IPS-18c (cell line): ENCODE results near the gene DIS3L2.

ENCODE experiments used
- H3K4me3 ChIP-seq: 2 replicates; pipeline ENCODE4 v1.7.0; 2013; ENCODE audit warnings: low read depth, mild to moderate bottlenecking, low read length, moderate library complexity; ENCODE audit not compliant: insufficient read depth
- H3K9me3 ChIP-seq: one replicate; pipeline ENCODE4 v1.6.1; 2013; ENCODE audit warnings: mild to moderate bottlenecking, low read length, moderate library complexity; ENCODE audit not compliant: control insufficient read depth, insufficient read depth

DIS3L2 gene

DNA sequence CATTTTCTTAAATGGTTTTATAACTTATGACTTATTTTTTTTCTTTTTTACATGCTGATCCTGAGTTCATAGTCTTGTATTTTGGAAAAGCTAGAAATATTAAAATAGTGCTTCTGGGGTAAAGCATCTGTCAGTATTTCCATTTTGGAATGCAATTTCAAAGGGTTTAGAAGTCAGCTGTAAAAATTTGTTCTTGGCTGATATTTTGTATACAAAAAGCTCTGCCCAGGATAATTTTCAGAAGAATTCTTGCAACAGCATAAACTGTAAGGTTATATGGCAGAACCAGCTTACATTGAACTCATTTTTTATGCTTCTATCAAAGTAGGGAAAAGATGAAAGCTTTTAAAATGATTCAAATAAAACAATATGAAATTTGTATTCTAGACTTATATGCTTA is 97.4 kb downstream of the DIS3L2 start:
- Histone ChIP-seq H3K4me3 (no peak overlapping the region), H3K9me3 (no peaks in the 10 kb centered on the region)

DNA sequence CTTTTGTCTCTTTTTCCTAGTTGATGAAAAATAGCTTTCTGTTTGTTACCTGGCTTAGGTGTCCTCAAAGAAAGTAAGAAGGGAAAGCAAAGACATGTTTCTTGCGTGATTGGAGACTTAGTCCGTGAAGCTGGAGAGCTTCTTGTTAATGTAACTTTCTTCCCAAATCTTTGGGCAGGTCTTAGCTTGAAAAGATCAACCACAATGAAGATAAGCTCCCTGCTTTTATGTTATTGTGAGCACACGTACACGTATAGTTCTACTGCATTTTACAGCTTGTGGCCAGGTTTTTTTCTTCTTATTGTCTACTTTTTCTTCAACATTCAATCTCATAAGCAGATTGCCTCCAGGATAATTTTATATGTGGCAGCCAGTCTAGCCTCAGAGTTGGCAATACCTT is 99.8 kb downstream of the DIS3L2 start:
- Histone ChIP-seq H3K4me3 (no peak overlapping the region), H3K9me3 (no peaks in the 10 kb centered on the region)

DNA sequence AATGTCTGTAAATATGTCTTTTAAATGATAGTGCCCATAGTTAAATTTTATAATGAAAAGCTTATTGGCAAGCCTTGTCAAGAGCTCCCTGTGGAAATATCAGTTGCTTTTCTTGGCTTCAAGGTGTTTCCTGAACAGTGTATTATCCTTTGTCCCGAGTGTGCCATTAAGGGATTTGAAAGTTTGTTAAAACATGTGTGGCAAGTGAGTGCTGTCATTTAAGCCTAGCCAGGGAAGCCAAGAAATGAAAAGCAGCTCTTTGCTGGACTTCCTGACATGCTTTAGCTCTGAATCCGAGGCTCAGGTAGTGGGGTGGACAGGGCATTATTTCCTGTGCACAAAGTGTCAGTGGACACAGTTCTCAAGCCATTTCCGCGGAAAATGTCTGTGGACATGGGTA is 111.5 kb downstream of the DIS3L2 start:
- no peaks in the 10 kb centered on the region for H3K9me3 ChIP-seq
- no peak overlapping the region for H3K4me3 ChIP-seq

DNA sequence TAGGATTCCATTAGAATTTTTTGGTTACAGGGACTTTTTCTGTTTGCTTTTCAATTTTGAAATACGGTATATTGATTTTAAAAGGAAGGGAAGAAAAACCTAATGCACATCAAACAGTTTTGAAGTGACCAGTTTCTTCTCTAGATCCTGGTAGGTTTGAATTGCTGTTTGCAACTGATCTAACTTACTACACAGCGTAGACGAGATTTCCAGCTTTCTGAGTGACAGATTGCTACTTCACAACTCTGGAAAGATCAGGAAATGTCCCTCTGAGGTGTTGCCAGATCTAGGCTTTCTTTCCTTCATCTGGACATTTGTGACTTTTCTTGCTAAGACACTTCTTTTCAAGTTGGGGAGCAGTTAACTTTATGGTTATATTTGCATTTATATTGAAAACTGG is 112.2 kb downstream of the DIS3L2 start:
- Histone ChIP-seq H3K4me3 (no peak overlapping the region), H3K9me3 (no peaks in the 10 kb centered on the region)

DNA sequence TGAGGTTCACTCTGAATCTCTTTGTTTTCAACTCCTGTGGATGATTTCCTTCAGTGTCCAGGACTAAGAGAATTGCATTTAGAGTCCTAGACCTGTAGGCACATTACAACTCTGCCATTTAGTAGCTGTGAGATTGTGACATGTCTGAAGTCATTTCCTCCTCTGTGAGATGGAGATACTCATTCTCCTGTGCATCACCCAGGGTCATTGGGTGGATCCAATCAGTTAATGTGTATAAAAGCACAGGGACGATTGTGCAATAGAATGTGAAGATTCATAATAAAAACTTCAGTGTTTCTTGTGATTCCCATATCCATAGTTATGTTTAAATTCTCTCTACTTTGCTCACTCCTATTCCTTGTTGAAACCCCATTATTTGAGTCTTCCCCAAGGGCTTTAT is 113.6 kb downstream of the DIS3L2 start:
- H3K9me3 ChIP-seq, result no peaks in the 10 kb centered on the region
- no peak overlapping the region for H3K4me3 ChIP-seq

DNA sequence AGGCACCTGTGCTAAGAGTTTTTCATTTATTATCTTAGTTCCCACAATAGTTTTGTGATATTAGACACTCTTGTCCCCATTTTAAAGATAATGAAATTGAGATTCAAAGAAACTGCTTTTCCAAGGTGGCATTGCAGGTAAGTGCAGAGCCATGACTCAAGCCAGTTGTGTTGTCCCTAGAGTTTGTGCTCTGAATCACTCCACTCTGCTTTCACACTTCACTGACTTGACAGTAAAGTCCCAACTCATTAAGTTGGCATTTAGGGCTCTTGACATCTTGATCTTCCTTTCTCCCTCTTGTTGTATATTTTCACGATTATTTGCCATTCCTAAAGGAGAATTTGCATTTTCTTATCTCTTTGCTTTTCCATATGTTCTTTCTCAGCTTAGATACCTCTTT is 114.3 kb downstream of the DIS3L2 start:
- no peaks in the 10 kb centered on the region for H3K9me3 ChIP-seq
- no peak overlapping the region for H3K4me3 ChIP-seq

DNA sequence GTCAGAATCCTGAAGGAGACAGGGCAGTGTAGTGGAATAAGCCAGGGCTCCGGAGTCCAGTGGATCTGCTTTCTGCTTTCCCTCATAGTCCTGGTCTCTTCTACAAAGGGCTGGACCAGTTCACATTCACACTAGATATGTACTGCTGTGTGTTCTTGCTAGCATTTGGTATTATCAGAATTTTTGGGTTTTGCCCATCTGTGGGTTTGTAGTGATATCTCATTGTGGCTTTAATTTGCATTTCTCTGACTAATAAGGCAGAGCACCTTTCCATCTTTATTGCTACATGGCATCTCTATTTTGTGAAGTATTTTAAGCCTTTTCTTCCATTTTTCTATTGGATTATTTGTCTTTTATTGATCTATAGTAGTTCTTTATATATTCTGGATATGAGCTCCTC is 114.8 kb downstream of the DIS3L2 start:
- H3K9me3 ChIP-seq, result no peaks in the 10 kb centered on the region

DNA sequence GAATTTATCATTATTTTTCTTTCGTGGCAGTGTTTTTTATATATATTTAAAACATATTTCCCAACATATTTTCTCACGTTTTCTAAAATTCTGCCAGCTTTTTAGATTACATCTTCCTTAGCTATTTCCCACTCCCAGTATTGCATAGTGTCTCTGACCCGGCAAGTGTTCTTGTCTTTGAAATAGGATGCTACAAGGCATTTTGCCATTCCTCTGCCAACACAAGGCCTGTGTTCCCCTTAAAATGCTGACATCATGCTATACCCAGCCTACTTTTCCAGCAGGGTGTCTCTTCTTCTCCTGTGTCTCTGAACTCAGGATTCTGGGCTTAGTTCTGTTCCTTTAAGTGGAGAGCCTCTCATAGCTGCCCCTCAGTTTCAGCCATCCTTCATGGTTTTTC is 115.2 kb downstream of the DIS3L2 start:
- no peaks in the 10 kb centered on the region for H3K9me3 ChIP-seq
- H3K4me3 ChIP-seq, result no peak overlapping the region

More for the DNA sequence above, 114.8 kb downstream of the DIS3L2 start:
- no peak overlapping the region for H3K4me3 ChIP-seq

DNA sequence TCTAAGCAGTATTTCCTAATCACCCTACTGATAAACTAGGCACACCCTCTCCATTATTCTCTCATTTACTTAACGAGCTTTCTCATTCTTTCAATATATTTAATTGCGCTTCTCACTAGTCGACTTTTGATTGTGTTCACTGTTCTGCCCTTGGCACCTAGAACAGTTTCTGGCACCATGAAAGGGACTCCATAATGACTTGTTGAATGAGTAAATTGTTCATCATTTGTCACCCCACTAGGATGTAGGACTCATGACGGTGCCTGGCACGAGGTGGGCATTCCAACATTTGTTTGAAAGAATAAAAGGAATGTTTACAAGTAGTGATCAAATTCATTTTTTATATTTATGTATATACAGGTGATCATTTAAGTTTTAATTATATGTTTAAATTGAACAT is 123.7 kb downstream of the DIS3L2 start:
- Histone ChIP-seq H3K4me3 (no peak overlapping the region), H3K9me3 (no peaks in the 10 kb centered on the region)

DNA sequence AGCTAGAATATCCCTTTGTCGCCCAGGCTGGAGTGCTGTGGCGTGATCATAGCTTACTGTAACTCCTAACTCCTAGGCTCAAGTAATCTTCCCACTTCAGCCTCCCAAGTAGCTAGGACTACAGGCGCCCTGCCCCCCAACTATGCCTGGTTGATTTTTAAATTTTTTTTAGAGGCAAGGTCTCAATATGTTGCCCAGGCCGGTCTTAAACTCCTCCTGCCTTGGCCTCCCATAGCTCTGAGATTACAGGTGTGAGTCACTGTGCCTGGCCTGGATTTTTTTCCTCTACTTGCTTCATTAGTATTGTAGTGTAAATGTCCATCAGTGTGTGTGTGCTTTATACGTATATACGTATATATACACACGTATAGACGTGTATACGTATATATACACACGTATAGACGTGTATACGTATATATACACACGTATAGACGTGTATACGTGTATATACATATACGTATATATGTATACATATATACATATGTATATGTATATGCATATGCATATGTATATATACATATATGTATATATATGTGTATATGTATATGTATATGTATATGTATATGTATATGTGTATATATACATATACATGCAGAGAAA is 124.4 kb downstream of the DIS3L2 start:
- no peak overlapping the region for H3K4me3 ChIP-seq
- no peaks in the 10 kb centered on the region for H3K9me3 ChIP-seq

DNA sequence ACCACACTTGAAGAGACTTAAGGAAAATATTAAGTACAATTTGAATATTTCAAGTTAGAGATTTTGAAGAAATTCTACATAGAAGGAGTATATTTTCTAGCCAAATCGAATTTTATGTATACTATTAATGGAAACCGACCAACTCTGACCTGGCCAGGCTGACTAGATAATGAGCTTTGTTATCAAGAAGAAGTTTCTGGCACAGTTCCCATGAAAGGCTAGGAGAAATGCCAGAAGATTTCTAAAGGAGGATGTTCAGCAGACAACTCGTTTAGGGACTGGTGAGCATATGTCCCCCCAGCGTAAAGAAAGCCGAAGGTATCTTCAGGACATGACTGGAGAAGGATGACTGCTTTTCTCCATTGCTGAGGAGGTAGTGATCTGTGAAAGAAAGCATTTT is 127.3 kb downstream of the DIS3L2 start:
- Histone ChIP-seq H3K4me3 (no peak overlapping the region), H3K9me3 (no peaks in the 10 kb centered on the region)

DNA sequence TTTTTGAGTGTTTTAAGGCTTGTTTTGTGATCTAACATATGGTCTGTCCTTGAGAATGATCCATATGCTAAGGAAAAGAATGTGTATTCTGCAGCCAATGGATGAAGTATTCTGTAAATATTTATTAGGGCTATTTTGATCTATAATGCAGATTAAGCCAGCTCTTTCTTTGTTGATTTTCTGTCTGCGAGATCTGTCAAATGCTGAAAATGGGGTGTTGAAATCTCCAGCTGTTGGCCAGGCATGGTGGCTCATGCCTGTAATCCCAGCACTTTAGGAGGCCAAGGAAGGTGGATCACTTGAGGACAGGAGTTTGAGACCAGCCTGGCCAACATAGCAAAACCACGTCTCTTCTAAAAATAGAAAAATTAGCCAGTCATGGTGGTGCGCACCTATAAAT is 132.7 kb downstream of the DIS3L2 start:
- Histone ChIP-seq H3K9me3 (no peaks in the 10 kb centered on the region), H3K4me3 (no peak overlapping the region)

DNA sequence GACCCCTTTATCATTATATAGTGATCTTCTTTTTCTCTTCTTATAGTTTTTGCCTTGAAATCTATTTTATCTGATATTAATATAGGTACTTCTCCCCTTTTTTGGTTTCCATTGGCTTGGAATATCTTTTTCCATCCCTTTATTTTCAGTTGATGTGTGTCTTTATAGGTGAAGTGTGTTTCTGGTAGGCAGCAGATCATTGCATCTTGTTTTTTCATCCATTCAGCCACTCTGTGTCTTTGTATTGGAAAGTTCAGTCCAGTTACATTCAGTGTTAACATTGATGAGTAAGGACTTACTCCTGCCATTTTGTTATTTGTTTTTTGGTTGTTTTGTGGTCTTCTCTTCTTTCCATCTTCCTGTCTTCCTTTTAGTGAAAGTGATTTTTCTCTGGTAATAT is 133.4 kb downstream of the DIS3L2 start:
- Histone ChIP-seq H3K4me3 (no peak overlapping the region), H3K9me3 (no peaks in the 10 kb centered on the region)

DNA sequence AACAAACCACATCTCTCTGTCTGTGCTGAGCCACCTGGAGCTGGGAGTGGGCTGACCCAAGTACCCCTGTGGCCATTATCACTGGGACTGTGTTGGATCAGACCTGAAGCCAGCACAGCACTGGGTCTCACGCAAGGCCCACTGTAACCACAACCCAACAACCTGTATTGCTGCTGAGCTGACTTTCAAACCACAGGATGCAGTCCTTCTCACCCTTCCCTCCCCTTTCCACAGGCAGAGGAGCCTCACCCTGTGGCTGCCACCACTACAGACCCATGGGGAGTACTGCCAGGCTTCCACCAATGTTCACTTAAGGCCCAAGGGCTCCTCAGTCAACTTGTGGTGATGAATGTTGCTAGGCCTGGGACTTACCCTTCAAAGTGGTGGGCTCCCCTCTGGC is 135.7 kb downstream of the DIS3L2 start:
- H3K9me3 ChIP-seq, result no peaks in the 10 kb centered on the region

DNA sequence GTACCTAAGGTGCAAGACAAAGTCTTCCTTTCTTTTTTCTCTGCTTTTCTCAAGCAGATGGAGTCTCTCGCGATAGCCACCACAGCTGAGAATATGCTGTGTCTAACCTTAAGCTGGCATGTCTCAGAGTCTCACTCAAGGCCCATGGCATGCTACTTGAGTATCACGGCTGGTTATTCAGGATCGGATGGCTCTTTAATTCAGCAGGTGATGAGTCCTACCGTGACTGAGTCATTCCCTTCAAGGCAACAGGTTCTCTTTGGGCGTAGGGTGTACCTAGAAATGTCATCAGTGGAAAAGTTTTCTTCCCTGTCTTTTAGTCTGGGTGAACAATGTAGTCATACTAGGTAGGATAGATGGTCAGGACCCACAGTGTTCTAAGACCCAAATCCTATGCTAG is 136.2 kb downstream of the DIS3L2 start:
- Histone ChIP-seq H3K9me3 (no peaks in the 10 kb centered on the region), H3K4me3 (no peak overlapping the region)

More for the DNA sequence above, 135.7 kb downstream of the DIS3L2 start:
- H3K4me3 ChIP-seq, result no peak overlapping the region

DNA sequence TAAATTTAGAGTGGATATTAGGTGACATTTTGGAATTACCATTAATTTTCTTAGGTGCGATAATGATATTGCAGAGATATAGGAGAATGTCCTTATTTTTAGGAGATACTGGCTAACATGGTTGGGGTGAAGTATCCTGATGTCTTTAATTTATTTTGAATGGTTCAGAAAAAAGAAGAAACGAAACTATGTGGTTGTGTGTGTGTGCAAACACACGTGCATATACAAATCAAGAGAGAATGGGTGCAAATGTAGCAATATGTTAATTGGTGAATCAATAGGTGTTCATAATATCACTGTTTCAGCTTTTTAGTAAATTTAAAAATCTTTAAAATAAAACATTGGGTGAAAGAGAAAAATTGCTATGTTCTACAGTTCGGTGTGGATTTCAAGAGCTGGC is 140.9 kb downstream of the DIS3L2 start:
- Histone ChIP-seq H3K4me3 (no peak overlapping the region), H3K9me3 (no peaks in the 10 kb centered on the region)

DNA sequence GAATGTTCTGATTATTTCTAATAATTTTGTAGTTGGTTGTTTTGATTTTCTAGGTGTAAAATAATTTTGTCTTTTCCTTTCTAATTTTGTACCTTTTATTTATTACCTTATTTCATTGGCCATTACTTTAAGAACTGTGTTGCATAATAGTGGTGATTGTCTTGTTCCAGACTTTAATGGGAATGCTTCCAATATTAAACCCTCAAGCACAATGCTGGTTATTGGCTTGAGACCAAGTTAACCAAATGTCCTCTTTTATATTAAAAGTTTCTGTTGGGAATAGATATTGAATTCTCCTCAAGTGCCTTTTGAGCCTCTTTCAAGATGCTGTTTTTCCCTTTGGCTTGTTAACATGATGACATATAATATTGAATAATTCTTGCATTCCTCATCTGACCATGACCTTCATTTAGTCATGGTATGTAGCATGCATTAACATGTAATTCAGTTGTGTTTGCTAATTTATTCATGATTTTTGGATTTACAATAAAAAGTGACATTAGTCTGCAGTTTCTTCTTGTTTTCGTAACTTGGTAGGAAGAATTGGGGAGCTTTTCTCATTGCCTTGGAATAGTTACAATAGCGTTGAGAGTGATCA is 141.7 kb downstream of the DIS3L2 start:
- Histone ChIP-seq H3K9me3 (no peaks in the 10 kb centered on the region), H3K4me3 (no peak overlapping the region)

DNA sequence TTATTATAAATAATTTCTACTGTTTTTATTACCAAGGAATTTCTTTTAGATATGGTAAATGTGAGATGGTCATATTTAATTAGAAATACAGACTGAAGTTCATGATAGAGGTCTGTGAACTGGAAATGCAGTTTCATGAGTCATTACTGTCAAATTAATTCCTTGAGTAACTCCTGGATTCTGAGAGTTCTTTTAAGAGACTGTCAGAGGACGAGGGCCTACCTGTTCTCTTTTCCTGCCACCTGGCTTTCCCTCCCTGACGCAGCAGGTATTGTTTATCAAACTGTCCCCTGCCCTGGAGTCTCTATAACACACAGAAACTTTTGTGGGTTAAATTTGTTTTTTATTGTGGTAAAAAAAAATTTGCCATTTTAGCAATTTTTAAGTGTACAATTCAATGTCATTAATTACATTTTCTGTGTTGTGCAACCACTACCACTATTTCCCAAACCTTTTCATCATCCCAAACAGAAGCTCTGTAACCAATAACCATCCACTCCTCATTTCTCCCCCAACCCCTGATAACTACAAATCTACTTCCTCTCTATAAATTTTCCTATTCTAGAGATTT is 142.6 kb downstream of the DIS3L2 start:
- Histone ChIP-seq H3K9me3 (no peaks in the 10 kb centered on the region), H3K4me3 (no peak overlapping the region)

DNA sequence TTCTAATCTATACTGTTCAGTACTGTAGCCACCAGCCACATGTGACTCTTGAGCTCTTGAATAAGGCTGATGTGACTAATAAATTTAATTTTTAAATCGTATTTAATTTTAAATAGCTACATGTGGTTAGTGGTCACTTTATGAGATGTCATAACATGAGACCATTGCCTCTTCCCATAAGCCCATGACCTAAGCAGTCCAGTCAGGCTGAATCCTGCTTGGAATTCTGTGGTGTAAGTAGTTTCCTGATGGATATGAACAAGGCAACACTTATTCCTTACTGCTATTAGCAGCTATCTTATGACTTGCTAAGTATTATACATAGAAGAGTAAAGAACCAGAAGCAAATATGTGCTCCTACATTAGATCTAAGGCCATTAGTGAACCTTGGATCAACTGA is 150.0 kb downstream of the DIS3L2 start:
- H3K4me3 ChIP-seq, result no peak overlapping the region
- H3K9me3 ChIP-seq, result no peaks in the 10 kb centered on the region
